Neural crest cell (in vitro differentiated cells): Measurements from ENCODE around the gene LRRC23. TPM values are rescaled to one million over a fixed set of nuclear protein-coding genes. Genes with fewer than 3 reads are reported as not detected.

ENCODE experiments used
- DNase-seq: peaks from one replicate; pipeline ENCODE4 v3.0.0; 2021; ENCODE audit warnings: low read depth, mixed read lengths, low spot score
- H3K27ac Mint-ChIP-seq: one replicate; pipeline ENCODE4 v1.8.0; 2021; ENCODE audit warnings: mild to moderate bottlenecking, mixed read lengths; ENCODE audit not compliant: unreplicated experiment
- H3K27me3 Mint-ChIP-seq: 2 replicates; pipeline ENCODE4 v1.8.0; 2021; ENCODE audit warnings: low read depth, mild to moderate bottlenecking, mixed read lengths
- H3K36me3 Mint-ChIP-seq: 2 replicates; pipeline ENCODE4 v1.8.0; 2021; ENCODE audit warnings: low read depth, mild to moderate bottlenecking, mixed read lengths
- H3K4me1 Mint-ChIP-seq: 2 replicates; pipeline ENCODE4 v1.8.0; 2021; ENCODE audit warnings: mixed read lengths
- H3K4me3 Mint-ChIP-seq: one replicate; pipeline ENCODE4 v1.8.0; 2021; ENCODE audit warnings: mild to moderate bottlenecking, mixed read lengths
- H3K9me3 Mint-ChIP-seq: 2 replicates; pipeline ENCODE4 v1.8.0; 2021; ENCODE audit warnings: mixed read lengths
- CTCF ChIP-seq: fragments of 200-600 bp; sonication (generic); conservative IDR thresholded peaks from 2 replicates; pipeline ENCODE4 v1.5.0; 2021; ENCODE audit warnings: antibody characterized with exemption, mild to moderate bottlenecking
- total RNA-seq: library from RNA; stranded (reverse); gene quantifications from 2 replicates; pipeline ENCODE4 v1.2.1, GENCODE V29; 2021

LRRC23 gene
- total RNA-seq, 1 donor from 2014 or later = 4.8 TPM

GRCh38 chr12:6957741-6958608, 53.4 kb downstream of the LRRC23 start:
- no peak overlapping the region for H3K27ac Mint-ChIP-seq
- no peaks in the 10 kb centered on the region for H3K27me3 Mint-ChIP-seq
- no peaks in the 10 kb centered on the region for H3K9me3 Mint-ChIP-seq
- peaks cover 17% of the 10 kb centered on the region for H3K4me1 Mint-ChIP-seq
- no peaks in the 10 kb centered on the region for H3K36me3 Mint-ChIP-seq
- no peak for TF ChIP-seq CTCF
- DNase-seq = no peak
- H3K4me3 Mint-ChIP-seq = no peak overlapping the region

GRCh38 chr12:6958609-6959057, 54.0 kb downstream of the LRRC23 start:
- Mint-ChIP-seq H3K36me3 (no peaks in the 10 kb centered on the region), H3K9me3 (no peaks in the 10 kb centered on the region)

GRCh38 chr12:6959058-6959804, 54.6 kb downstream of the LRRC23 start:
- no peaks in the 10 kb centered on the region for H3K9me3 Mint-ChIP-seq
- no peak for TF ChIP-seq CTCF
- no peak for DNase-seq
- H3K4me1 Mint-ChIP-seq = peaks cover 13% of the 10 kb centered on the region
- H3K36me3 Mint-ChIP-seq = no peaks in the 10 kb centered on the region
- H3K27ac Mint-ChIP-seq = no peak overlapping the region
- no peaks in the 10 kb centered on the region for H3K27me3 Mint-ChIP-seq
- no peak overlapping the region for H3K4me3 Mint-ChIP-seq

More at GRCh38 chr12:6958609-6959057, 54.0 kb downstream of the LRRC23 start:
- H3K27ac Mint-ChIP-seq = no peak overlapping the region
- no peak for DNase-seq
- TF ChIP-seq CTCF = no peak
- peaks cover 17% of the 10 kb centered on the region for H3K4me1 Mint-ChIP-seq
- H3K4me3 Mint-ChIP-seq = no peak overlapping the region
- no peaks in the 10 kb centered on the region for H3K27me3 Mint-ChIP-seq

GRCh38 chr12:6959805-6960592, 55.4 kb downstream of the LRRC23 start:
- Mint-ChIP-seq H3K36me3 (no peaks in the 10 kb centered on the region), H3K4me1 (peaks cover 14% of the 10 kb centered on the region), H3K9me3 (no peaks in the 10 kb centered on the region), H3K4me3 (no peak overlapping the region), H3K27me3 (no peaks in the 10 kb centered on the region), H3K27ac (no peak overlapping the region)
- TF ChIP-seq CTCF = no peak
- DNase-seq = no peak

GRCh38 chr12:6960593-6961277, 56.1 kb downstream of the LRRC23 start:
- no peak overlapping the region for H3K4me3 Mint-ChIP-seq
- H3K36me3 Mint-ChIP-seq = peaks cover 3% of the 10 kb centered on the region
- no peak for TF ChIP-seq CTCF
- no peak overlapping the region for H3K27ac Mint-ChIP-seq
- DNase-seq = no peak
- H3K4me1 Mint-ChIP-seq = peaks cover 20% of the 10 kb centered on the region
- H3K27me3 Mint-ChIP-seq = no peaks in the 10 kb centered on the region
- H3K9me3 Mint-ChIP-seq = no peaks in the 10 kb centered on the region
